HCT116 (cell line): ENCODE measurements around the gene HESX1.

Experiments
- ATF3 ChIP-seq: IDR thresholded peaks from 2 replicates; pipeline ENCODE4 v1.6.1; 2012
- CTCF ChIP-seq, 3 experiments: fragments of 200-600 bp in 1 of 3; sonication (generic) in 1 of 3; IDR thresholded peaks in 2 of 3; conservative IDR thresholded peaks in 1 of 3; 2 replicates each; pipeline ENCODE4 v1.5.1; 2012 to 2017; ENCODE audit warnings: low read depth in 2 of 3, low read length in 2 of 3, antibody characterized with exemption in 1 of 3, borderline replicate concordance in 1 of 3, control low read depth in 1 of 3, mild to moderate bottlenecking in 1 of 3, mixed read lengths in 1 of 3, mixed run types in 1 of 3, moderate library complexity in 1 of 3; ENCODE audit not compliant: insufficient read depth in 1 of 3
- ELF1 ChIP-seq: IDR thresholded peaks from 2 replicates; pipeline ENCODE4 v1.6.1; 2012; ENCODE audit warnings: low read depth, borderline replicate concordance
- EZH2 ChIP-seq: fragments of 200-600 bp; sonication (generic); IDR thresholded peaks from 2 replicates; pipeline ENCODE4 v1.6.1; 2017; ENCODE audit warnings: antibody characterized with exemption, mixed run types
- FOSL1 ChIP-seq: IDR thresholded peaks from 2 replicates; pipeline ENCODE4 v1.6.1; 2012; ENCODE audit warnings: low read depth
- MAX ChIP-seq: IDR thresholded peaks from 2 replicates; pipeline ENCODE4 v1.6.1; 2012
- POLR2A ChIP-seq: IDR thresholded peaks from 2 replicates; pipeline ENCODE4 v1.7.0; 2011; ENCODE audit warnings: borderline replicate concordance; ENCODE audit not compliant: insufficient read depth, insufficient read length; ENCODE audit errors: extremely low read depth
- POLR2AphosphoS5 ChIP-seq: IDR thresholded peaks from 2 replicates; pipeline ENCODE4 v1.6.1; 2011; ENCODE audit warnings: mild to moderate bottlenecking, low read depth, low read length, moderate library complexity
- RAD21 ChIP-seq: IDR thresholded peaks from 2 replicates; pipeline ENCODE4 v1.6.1; 2012; ENCODE audit warnings: low read depth, mild to moderate bottlenecking
- REST ChIP-seq: IDR thresholded peaks from 2 replicates; pipeline ENCODE4 v1.6.1; 2012; ENCODE audit warnings: low read depth
- SP1 ChIP-seq: IDR thresholded peaks from 2 replicates; pipeline ENCODE4 v1.6.1; 2012; ENCODE audit warnings: low read depth
- SRF ChIP-seq: IDR thresholded peaks from 2 replicates; pipeline ENCODE4 v1.6.1; 2012; ENCODE audit warnings: low read depth
- TCF7L2 ChIP-seq: IDR thresholded peaks from 2 replicates; pipeline ENCODE4 v1.7.0; 2011; ENCODE audit warnings: borderline replicate concordance, inconsistent platforms; ENCODE audit not compliant: insufficient read depth, insufficient read length; ENCODE audit errors: extremely low read depth
- YY1 ChIP-seq: IDR thresholded peaks from 2 replicates; pipeline ENCODE4 v1.6.1; 2011; ENCODE audit warnings: low read length, low read depth, moderate library complexity, mild to moderate bottlenecking; ENCODE audit not compliant: insufficient replicate concordance; ENCODE audit errors: extremely low read depth

GRCh38 chr3:57151021-57151449, 48.7 kb downstream of the HESX1 start:
- TF ChIP-seq CTCF (IDR thresholded peaks at IDR 0.05 in 2 of 3, conservative IDR thresholded peaks at IDR 0.05 in 1 of 3; ENCODE audit: borderline replicate concordance in 1 of 3, insufficient read depth in 1 of 3, low read depth in 2 of 3, low read length in 2 of 3) (no peak), REST (no peak), POLR2A (no peak), EZH2 (no peak), POLR2AphosphoS5 (no peak), YY1 (no peak), MAX (no peak), SP1 (no peak), RAD21 (no peak), FOSL1 (no peak), TCF7L2 (no peak), ELF1 (no peak), ATF3 (no peak), SRF (no peak)
